Measurements from ENCODE around the gene E2F2.
"Not testable (repeated sequence)": the region's sequence is repeated elsewhere in the genome, so short reads cannot be mapped to it uniquely, and the experiment has no call there.

The E2F2 gene

DNA sequence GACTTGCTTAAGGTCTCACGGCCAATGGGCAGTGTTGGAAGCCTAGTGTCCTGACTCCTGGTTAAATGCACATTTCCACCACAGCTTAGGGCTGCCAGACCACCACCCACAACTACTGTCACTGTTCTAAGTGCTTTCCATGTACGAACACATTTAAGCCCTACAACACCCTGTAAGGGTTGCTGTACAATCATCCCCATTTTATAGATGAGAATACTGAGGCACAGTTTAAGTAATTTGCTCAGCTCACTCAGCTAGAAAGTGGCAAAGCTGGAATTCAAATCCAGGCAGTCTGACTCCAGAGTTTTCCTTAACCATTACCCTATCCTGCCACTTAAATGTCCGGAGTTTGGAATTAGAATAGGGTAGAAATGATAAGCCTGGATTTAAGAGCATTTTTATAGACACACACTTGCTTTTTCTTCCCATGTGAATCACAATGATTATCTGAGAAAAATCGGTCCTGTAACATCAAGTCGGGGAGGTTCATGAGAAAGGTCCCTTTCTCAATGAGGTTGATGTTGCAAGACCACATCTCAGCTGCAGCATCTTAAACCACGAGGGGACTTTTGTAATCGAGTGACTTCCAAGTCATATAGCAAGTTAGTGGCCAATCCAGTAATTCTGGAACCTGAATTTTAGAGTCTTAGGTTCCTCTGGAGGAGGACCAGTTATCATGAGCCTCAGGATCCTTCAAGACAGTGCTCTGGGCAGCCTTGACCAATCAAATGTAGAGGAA lies 8.6 kb downstream of the E2F2 start:
- DNase-seq, result peak; percentile 40

GRCh38 chr1:23521588-23521987 lies 9.4 kb downstream of the E2F2 start:
- DNase-seq, result no peak

- no peak for DNase-seq
These were observed 13.5 kb downstream of the E2F2 start for GRCh38 chr1:23517581-23517980.

- DNase-seq, result no peak
These were observed 15.1 kb downstream of the E2F2 start for GRCh38 chr1:23515905-23516304.

GRCh38 chr1:23514111-23514679 lies 16.8 kb downstream of the E2F2 start:
- no peak for DNase-seq

GRCh38 chr1:23509896-23510295 lies 21.1 kb downstream of the E2F2 start:
- DNase-seq, result no peak

DNA sequence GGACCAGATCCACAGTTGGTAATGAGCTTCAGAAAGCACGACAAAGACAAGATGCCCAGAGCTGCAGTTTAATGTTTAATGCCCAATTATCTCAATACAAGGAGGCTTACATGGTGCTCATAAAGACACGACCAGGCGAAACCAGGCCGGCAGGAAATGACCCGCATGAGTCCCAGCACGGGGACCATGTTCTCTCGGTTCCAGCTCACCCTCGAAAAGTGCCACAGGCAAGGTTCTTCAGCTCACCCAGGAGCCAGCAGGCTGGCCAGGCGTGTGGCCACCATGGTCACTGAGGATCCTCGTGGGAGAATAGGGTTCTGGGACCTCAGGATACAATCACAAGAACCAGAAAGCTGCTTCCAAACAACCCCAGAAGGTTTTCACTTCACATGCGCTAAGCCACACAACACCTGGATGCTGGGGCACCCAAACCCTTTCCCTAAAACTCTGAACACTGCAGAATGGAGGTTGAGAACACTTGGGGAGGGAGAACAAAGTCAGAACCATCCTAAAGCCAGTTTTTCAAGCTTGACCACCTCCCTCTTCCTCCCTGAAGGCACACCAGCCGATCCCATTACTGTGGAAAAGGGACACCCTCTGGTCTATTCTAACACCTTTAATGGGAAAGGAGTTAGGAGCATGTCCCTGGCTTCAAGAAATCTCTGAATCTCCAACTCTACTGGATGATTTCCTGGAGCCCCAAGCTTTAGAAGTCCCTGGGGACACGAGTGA lies 24.5 kb downstream of the E2F2 start:
- no peak for DNase-seq

GRCh38 chr1:23505851-23506250 lies 25.2 kb downstream of the E2F2 start:
- no peak for DNase-seq

- not testable (repeated sequence) for DNase-seq
These were observed 26.9 kb downstream of the E2F2 start for GRCh38 chr1:23504156-23504555.

- no peak for DNase-seq
These were observed 28.1 kb downstream of the E2F2 start for GRCh38 chr1:23502951-23503350.

GRCh38 chr1:23500466-23500865 lies 30.6 kb downstream of the E2F2 start:
- DNase-seq, result no peak

GRCh38 chr1:23497777-23498439 lies 33.1 kb downstream of the E2F2 start:
- no peak for DNase-seq

DNA sequence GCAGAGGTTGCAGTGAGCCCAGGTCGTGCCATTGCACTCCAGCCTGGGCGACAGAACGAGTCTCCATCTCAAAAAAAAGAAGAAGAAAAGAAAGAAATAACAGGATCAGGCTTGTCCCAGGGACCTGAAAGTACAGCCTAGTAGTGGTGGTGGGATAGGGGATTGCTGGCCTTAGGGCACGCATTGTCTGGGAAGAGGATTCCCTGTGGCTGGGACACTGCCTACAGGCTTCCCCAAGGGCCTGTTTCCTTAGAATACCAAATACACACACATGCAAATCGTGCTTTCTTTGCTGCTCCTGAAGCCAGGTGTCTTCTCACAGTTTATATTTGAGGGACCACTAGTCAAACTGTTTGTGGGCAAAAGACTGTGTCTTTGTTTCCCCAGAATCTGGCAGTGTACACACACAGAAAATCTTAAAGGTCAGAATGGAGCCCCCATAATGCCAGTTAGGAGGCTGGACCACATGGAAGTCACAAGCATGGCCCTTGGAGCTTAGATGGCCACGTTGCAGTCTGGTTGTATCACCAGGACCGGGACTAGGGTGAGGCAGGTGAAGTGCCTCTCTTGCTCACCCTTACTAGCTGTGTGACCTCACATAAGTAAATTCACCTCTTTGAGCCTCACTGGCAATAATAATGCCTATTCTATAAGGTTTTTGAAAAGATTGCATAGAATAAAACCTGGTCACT lies 34.4 kb downstream of the E2F2 start:
- DNase-seq, result no peak

GRCh38 chr1:23494836-23495235 lies 36.2 kb downstream of the E2F2 start:
- DNase-seq, result not testable (repeated sequence)

DNA sequence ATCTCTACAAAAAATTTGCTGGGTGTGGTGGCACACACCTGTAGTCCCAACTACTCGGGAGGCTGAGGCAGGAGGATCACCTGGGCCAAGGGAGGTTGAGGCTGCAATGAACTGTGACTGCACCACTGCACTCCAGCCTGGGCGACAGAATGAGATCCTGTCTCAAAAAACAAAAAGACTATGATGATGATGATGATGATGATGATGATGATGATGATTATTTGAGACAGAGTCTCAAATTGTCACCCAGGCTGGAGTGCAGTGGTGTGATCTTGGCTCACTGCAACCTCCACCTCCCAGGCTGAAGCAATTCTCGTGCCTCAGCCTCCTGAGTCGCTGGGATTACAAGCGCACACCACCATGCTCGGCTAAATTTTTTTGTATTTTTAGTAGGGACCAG lies 38.3 kb downstream of the E2F2 start:
- not testable (repeated sequence) for DNase-seq

DNA sequence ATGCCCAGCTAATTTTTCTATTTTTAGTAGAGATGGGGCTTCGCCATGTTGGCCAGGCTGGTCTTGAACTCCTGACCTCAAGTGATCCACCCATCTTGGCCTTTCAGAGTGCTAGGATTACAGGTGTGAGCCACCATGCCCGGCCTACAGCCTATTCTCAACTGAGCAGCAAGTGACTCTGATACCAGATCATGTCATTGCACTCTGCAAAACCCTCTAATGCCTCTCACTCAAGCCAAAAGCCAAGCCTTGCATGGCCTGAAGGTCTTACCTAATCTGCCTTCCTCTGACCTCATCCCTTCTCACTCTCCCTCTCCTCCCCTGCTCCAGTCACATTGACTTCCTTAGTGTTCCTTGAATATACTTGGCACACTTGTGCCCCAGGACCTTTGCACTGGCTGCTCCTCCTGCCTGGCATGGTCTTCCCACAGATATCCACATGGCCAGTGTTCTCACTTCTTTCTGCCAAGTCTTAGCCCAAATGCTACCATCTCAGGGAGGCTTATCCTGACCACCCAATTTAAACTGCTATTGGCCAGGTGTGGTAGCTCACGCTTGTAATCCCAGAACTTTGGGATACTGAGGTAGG lies 38.8 kb downstream of the E2F2 start:
- no peak for DNase-seq

DNA sequence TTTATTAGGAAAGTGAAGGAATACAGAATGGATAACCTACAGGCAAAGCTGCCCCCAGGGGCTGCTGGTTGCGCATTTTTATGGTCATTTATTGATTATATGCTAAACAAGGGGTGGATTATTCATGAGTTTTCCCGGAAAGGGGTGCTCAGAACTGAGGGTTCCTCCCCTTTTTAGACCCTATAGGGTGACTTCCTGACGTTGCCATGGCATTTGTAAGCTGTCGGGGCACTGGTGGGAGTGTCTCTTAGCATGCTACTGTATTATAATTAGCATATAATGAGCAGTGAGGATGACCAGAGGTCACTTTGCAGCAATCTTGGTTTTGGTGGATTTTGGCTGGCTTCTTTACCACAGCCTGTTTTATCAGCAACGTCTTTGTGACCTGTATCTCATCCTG lies 41.2 kb downstream of the E2F2 start:
- no peak for DNase-seq

GRCh38 chr1:23485002-23485332 lies 46.1 kb downstream of the E2F2 start:
- DNase-seq, result no peak

GRCh38 chr1:23484253-23485001 lies 46.6 kb downstream of the E2F2 start:
- peak; percentile 92 for DNase-seq

DNA sequence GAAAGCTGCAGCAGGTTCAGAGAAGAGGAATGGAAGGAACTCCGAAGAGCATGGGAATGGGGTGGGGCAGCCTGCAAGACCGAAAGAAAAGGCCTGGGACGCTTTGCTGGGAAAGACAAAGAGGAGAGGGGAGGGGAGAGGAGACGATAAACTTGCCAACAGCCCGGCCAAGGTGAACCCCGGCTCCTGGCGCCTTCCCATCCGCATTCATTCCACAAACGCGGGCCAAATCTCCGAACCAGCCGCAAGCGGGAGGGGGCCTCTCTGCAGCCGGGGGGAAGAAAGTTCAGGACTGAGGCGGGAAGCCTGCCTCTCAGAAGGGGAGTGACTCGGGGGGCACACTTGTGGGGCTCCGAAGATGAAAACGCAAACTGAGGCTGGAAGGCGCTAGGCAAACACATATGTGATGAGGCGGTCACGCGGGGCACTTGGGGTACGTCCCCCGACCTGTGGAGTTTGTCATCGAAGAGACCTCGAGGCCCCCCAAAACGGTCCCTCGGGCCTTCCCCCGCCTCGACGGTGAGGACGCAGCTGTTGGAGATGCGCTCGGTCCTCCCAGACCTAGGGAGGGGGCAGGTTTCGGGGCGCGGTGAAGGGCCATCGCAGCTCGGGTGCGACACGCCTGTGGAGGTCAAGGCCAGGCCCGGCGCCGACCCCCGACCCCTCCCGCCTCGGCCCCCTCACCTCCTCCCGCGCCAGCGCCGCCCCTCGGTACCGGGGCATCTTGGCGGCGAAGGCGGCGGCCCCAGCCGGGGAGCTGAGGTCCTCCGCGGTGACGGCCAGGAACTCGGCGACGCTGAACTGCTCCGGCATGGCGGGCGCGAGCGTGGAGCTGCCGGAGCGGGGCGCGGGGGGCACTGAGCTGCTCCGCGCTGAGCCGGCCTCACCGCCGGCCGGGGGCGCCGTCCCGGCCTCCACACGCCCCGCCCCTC lies 47.4 kb downstream of the E2F2 start, which contains the start of gene ASAP3:
Gene ASAP3, minus strand, starts transcription at position 859 of the 932 bp plus-strand sequence. Its CDS starts 46 bp downstream, at position 813.
- DNase-seq, result no peak

- no peak for DNase-seq
These were observed 49.1 kb downstream of the E2F2 start for GRCh38 chr1:23481904-23482303.
